ENCODE data around the gene PANX1.
"Not testable (repeated sequence)": the region's sequence is repeated elsewhere in the genome, so short reads cannot be mapped to it uniquely, and the experiment has no call there.

PANX1 gene

DNA sequence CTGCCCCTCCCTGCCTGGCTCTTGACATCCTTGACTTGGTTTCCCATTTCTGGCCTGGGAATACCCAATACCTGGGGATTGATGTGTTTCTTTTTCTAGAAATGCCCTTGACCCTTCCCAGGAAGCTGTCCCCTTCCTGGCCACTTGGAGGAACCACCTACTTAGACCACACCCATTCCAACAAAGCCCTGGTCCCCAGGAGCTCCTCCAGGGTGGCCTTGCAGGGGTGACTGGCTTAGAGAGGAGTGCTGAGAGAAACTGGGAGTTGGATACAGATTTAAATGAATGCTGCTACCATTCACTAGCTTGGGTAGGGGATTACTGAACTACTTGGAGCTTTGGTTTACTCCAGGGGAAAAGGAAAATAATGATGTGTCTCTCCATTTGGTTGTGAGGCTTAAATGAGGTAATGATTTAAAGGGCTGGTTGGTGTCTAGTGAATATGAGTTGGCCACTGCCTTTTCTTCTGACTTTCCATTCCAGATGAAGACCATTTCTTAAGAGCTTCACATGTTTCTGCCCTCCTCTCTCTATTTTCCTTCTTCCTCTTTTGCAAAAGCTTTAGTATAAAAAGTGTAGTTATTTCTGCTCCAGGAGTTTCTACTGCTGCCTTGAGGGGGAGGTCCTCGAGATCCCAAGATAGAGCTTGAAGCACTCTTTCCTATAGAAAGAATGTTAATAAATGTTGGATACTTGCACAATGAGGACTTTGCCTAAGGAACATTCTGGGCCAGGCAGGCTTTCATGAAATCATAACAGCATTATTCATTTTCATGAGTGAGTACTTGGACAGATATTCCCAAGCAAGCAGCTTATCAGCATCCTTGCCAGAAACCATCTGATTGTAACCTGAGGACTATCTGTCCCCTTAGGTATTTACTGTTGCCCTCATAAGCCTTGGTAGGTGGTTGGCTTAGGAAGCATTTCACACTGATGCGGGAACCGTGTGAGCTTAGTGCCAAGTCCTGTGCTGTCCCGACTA is 22.4 kb downstream of the PANX1 start:
- no peak for DNase-seq

DNA sequence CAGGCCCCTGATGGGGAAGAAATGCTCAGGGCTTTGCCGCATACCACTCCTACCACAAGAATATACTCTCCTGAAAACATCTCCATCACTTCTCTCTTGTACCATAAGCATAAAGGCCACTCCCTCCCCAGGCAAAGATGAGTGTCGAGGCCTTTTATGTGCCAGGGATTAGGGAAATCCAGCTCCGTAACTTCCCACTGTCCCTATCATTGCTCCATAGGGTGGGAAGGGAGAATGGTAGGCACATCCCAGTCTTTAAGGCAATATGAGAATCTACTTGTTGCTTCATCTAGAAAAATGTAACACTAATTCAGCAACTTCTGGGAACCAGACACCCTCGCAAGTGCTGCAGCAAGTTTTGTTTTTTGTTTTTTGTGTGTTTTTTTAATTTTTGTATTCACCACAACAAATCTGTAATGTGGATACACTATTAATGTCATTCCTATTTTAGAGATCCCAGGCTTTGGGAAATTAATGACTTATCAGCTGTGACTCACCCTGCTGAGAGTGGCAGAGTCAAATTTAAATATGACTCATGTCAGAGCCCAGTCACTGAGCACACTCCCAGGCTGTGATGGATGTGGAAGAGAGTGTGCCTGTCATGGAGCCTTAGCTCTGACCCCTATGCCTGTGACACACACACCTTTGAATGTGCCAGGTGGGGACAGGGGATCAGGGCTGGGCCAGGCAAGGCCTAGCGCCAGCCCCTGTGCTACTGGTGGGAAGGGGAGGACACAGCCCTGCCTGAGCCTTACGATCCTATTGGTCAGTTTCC is 23.4 kb downstream of the PANX1 start:
- DNase-seq = no peak

DNA sequence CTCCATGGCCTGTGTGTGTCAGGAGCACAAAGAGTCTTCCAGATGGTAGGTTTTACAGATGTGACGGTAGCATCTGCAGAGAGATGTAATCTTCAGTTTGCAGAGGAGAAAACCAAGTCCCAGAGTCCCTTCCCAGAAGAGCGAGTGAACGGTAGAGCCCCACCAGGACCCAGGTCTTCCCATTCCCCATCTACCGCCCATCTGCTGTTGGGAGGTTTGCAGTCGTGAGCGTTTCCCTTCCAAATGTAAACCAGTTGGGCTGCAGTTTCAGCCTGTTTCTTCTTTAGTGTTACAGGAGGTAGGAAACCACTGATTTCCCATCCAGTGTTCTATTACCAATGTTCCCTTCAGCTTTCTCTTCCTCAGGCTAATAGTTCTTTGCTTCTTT is 24.0 kb downstream of the PANX1 start:
- DNase-seq = no peak

- DNase-seq = no peak
Observed at GRCh38 chr11:94153320-94153719, 24.7 kb downstream of the PANX1 start.

GRCh38 chr11:94154095-94154856 is 25.6 kb downstream of the PANX1 start:
- no peak for DNase-seq

DNA sequence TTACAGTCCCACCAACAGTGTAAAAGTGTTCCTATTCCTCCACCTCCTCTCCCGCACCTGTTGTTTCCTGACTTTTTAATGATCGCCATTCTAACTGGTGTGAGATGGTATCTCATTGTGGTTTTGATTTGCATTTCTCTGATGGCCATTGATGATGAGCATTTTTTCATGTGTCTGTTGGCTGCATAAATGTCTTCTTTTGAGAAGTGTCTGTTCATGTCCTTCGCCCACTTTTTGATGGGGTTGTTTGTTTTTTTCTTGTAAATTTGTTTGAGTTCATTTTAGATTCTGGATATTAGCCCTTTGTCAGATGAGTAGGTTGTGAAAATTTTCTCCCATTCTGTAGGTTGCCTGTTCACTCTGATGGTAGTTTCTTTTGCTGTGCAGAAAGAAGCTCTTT is 28.7 kb downstream of the PANX1 start:
- not testable (repeated sequence) for DNase-seq

DNA sequence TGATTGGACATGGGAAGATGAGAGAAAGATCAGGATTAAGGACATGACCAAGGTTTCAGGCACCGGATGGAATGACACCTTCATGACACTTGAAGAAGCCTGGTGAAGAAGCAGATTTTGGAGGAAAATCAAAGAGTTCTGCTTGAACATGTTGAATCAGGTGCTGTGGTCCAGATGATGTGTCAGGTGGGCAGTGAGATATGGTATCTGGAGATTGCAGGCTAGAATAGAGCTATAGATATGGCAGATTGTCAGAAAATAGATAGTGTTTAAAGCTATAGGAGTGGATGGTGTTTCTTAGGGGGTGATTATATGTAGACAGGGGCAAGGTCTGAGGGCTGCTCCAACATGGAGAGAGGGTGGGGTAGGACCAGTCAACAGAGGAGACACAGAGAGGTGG is 40.2 kb downstream of the PANX1 start:
- no peak for DNase-seq

- no peak for DNase-seq
Observed at GRCh38 chr11:94169516-94169915, 40.9 kb downstream of the PANX1 start.

DNA sequence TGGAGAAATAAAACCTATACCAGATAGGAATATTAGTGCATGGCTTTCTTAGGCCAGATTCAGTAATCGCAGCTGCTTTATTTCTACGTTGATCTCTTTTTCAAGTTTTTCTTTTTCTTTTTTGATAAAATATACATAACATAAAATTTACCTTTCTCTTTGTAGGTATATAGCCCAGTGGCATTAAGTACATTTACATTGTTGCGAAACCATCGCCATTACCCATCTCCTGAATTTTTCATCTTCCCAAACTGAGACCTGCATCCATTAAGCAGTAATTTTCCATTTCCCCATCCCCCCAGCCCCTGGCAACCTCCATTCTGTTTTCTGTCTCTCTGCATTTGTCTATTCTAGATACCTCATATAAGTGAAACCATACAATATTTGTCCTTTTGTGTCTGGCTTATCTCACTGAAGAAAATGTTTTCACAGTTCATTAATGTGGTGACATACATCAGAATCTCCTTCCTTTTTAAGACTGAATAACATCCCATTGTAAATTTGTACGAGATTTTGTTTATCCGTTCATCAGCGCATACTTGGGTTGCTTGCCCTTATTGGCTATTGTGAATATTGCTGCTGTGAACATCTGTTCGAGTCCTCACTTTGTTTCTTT is 41.4 kb downstream of the PANX1 start:
- DNase-seq = no peak

GRCh38 chr11:94170953-94171352 is 42.3 kb downstream of the PANX1 start:
- DNase-seq = no peak

GRCh38 chr11:94171693-94172440 is 43.2 kb downstream of the PANX1 start:
- no peak for DNase-seq

DNA sequence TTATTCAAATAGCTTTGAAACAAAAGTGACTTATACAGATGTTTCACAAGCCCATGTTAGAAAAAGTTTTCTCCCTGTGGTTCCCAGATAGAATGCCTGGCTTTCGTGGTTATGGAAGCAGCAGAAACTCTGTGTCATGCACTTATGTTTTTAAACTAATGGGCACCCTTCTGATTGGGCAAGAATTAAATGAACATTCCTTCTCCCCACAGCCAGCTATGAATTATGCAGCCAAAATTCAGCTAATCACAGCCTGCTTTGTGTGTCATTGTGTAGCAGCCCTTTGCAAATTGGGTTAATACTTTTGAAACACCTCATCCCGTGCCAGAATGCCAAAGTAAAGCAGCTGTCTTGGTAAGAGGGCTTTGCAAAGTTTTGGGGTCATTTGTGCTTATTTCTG is 46.9 kb downstream of the PANX1 start:
- no peak for DNase-seq

- DNase-seq = no peak
Observed at GRCh38 chr11:94178331-94178730, 49.7 kb downstream of the PANX1 start.

GRCh38 chr11:94179696-94180095 is 51.1 kb downstream of the PANX1 start:
- no peak for DNase-seq

DNA sequence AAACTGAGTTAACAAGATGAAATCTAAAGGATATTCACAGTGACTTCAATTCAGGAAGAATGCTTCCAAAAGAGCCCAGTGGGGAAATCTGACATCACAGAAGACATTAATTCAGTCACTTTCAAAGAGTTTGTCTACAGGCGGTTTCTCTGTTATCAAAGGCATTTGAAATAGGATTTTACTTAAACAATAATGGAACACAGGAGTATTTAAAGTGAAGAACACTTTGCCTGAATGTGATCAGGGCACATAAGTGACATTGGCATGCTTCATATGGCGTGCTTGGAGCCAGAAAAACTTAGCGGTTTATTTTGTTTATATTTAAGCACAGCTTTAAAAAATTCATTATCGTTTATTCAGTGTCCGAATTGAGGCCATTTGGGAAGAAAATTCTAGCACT is 52.9 kb downstream of the PANX1 start:
- DNase-seq = no peak

GRCh38 chr11:94181943-94182342 is 53.3 kb downstream of the PANX1 start:
- DNase-seq = no peak

DNA sequence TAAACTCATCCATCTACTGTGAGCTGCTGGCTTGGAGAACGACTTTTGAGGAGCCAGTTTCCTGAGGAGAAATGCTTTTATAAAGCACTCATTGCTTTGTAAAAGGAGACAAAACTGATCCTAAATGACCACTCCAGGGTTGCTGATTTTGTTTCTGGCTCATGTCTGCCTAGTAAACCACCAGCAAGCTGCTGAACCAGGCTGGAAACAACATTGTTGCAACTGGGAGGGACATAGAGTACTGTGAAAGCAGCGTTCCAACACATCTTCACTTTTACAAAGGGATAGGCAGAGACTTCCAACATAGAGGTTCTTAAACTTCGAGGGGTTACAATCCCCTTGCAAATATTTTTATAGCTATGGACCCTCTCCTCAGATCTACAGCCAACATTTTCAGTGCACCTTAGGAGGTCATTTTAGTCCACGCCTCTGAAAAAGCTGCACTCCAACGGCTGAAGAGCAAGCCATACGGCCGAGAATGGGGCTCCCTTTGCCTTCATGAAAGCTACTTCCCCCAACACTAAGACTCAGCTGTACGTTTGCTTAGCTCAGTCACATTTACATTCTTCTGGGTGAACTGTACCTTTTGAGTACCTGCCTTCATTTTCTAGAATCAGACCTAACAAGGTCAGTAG is 54.7 kb downstream of the PANX1 start:
- no peak for DNase-seq

GRCh38 chr11:94183886-94184264 is 55.2 kb downstream of the PANX1 start:
- DNase-seq = no peak

DNA sequence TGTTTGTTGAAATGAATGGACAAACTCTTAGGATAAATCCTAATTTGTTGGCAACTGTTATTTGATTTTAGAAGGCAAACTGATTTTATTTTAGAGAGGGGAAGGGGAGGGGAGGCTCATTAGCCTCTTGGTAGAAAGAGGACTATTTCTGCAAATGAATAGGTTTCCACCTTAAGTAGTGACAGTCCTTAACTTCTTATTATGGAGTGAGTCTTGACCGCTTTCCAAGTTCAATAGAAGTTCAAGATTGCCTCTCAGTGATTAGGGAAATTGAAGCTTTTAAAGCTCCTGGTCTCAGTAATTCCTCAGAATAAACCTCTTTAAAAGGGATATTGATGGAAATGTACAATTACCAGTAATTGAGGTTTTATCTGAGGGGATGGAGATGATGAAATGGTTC is 55.7 kb downstream of the PANX1 start:
- no peak for DNase-seq

DNA sequence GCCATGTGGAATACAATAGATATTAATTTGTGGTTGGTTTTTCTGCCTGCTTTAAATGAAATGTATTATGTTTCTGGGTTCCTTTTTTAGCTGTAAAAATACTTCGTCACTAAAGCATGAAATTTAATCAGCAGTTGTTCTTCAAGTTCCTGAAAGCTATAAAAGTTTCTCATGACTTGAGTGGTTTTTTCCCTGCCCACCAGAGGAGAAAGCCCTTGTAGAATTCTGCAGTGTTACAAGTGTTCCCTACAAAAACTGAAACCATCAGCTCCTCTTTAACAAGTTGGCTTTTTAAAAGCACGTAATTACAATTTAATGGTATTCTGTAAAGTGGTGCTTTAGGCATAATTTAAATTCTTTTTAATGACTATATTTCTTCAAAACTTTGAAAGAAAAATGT is 56.2 kb downstream of the PANX1 start:
- DNase-seq = no peak

DNA sequence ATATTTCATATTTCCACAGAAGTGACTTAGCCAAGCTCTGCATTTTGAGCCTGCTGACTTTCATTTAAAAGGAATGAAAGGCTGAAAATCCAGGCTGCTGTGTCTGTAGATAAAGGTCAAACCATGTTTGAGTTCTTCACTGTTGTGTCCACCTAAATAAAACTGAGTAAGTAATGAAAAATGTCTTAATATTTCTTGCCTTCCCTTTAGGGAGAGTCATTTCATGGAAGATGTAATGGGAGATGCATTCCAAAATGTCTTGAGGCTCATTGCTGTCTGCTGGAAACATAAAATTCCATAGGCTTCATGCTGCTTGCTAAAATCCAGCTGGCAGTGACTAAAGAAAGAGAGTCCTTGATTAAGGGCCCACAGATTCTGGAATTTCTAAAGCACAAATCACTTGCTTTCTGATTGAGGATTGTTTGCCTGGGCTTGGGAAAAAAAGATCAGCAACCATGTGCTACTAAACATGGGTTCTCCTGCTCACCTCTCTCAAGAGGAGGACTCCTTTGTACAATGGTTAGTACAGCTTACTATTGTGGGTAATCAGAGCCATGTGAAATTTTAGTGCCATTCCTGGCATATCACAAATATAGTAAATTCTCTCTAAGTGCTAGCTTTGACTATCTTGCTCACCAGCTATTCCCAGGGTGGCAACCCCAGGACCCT is 56.9 kb downstream of the PANX1 start:
- DNase-seq = no peak

All from cortex of kidney (tissue), 1 donor.